Endothelial cell of hepatic sinusoid (primary cell): ENCODE data around the gene RTEL1.
"Not testable (repeated sequence)": the region's sequence is repeated elsewhere in the genome, so short reads cannot be mapped to it uniquely, and the experiment has no call there.

ENCODE experiments used
- in situ Hi-C: cut with HindIII; loops from 2 replicates; pipeline ENCODE4 v1.10.0; 2017; ENCODE audit warnings: low sequenced_read_pairs

Gene RTEL1

DNA sequence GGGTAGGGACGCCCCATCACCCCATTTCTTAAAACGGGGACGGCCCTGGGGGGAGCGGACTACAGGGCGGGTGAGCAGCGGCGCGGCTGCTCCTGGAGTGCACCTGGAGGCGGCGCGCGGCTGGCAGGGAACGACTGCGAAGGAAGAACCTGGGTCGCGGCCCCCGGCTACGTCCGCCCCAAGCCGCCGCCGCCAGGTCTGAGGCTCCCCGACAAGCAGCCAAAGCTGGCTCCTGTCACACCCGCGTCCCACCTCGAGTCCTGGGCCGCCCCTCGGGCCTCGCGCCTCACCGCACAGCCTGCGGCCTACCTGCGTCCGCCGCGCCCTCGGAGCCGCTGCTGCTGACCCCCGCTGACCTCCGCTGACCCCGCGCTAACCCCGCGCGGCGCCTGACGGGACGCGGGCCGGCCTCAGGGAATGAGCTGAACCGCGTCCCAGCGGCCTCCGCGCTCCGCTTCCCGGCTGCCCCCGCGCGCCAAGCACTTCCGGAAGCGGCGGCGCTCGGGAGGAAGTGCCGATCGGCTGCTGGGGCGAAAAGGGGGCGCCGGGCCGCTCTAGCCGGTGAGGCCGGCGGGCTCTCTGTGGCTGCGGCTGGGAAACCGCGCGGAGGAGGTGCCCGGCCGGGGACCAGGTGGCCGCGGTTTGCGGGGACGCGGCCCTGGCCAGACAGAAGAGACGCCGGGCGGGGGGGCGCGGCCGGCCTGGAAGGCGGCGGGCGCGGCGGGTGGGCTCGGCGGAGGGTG is 49.6 kb downstream of the RTEL1 start, which contains the start of the genes ARFRP1 and ZGPAT:
Gene ARFRP1 (minus strand): TSS at position 419 of the 743 bp plus-strand sequence. CDS start 885 bp downstream, outside the sequence.
Gene ZGPAT (plus strand): TSS at position 482 of the 743 bp plus-strand sequence. CDS start 542 bp downstream, outside the sequence.
- in situ Hi-C loops, result no loop called here

GRCh38 chr20:63708301-63709148 is 50.4 kb downstream of the RTEL1 start:
- in situ Hi-C loops, result no loop called here

DNA sequence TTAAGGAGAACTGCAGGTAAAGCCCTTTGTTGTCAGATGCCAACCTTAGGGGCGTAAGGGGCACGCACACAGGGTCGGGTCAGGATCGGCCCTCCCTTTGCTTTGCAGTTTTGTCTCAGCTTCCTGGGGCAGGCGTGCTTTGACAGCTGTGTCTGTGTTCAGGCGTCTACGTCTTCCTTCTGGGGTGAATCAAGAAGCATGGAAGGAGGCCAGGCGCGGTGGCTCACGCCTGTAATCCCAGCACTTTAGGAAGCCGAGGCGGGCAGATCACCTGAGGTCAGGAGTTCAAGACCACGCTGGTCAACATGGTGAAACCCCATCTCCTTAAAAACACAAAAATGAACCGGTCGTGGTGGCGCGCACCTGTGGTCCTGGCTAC is 51.0 kb downstream of the RTEL1 start:
- in situ Hi-C loops, result no loop called here

DNA sequence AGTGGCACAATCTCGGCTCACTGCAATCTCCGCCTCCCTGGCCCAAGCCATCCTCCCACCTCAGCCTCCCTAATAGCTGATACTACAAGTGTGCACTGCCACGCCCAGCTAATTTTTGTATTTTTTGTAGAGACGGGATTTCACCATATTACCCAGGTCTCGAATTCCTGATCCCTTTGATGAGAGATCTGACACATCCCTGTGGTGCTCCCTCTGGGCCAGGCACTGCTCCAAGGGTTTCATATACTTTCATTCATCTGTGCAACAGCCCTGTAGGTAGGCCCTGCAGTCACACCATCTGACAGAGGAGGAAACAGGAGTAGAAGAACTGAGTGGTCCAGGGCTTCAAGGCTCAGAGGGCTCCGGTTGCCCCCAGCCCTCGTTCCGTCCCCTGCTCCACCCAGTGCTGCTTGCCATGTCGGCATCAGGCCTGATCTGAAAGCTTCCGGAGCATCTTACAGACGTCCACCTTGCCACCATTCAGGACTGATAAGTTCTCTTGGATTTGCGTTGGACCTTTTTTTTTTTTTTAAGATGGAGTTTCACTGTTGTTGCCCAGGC is 53.1 kb downstream of the RTEL1 start:
- in situ Hi-C loops, result no loop called here

GRCh38 chr20:63712191-63712590 is 54.1 kb downstream of the RTEL1 start:
- in situ Hi-C loops, result no loop called here

GRCh38 chr20:63714858-63715257 is 56.7 kb downstream of the RTEL1 start:
- in situ Hi-C loops, result no loop called here

DNA sequence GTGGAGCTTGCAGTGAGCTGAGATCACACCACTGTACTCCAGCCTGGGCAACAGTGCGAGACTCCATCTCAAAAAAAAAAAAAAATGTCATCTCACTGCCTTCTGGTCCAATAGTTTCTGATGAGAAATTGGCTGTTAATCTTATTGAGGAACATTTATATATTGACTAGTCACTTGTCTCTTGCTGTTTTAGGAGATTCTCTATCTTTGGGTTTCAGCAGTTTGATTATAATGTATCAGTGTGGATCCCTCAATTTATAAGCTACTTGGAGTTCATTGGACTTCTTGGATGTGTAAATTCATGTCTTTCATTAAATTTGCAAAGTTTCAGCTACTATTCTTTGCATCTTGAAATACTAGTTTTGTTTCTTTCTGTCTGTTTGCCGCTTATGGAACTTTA is 60.9 kb downstream of the RTEL1 start:
- in situ Hi-C loops, result no loop called here

DNA sequence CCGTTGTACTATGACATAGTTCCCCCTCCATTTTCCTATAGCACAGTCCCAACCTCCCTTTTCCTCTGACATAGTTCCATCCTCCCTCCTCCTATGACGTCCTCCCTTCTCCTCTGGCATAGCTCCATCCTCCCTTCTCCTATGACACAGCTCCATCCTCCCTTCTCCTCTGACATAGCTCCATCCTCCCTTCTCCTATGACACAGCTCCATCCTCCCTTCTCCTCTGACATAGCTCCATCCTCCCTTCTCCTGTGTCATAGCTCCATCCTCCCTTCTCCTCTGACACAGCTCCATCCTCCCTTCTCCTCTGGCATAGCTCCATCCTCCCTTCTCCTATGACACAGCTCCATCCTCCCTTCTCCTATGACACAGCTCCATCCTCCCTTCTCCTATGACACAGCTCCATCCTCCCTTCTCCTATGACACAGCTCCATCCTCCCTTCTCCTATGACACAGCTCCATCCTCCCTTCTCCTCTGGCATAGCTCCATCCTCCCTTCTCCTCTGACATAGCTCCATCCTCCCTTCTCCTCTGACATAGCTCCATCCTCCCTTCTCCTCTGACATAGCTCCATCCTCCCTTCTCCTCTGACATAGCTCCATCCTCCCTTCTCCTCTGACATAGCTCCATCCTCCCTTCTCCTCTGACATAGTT is 65.0 kb downstream of the RTEL1 start:
- in situ Hi-C loops, result not testable (repeated sequence)

GRCh38 chr20:63730189-63730733 is 72.1 kb downstream of the RTEL1 start:
- in situ Hi-C loops, result not testable (repeated sequence)

DNA sequence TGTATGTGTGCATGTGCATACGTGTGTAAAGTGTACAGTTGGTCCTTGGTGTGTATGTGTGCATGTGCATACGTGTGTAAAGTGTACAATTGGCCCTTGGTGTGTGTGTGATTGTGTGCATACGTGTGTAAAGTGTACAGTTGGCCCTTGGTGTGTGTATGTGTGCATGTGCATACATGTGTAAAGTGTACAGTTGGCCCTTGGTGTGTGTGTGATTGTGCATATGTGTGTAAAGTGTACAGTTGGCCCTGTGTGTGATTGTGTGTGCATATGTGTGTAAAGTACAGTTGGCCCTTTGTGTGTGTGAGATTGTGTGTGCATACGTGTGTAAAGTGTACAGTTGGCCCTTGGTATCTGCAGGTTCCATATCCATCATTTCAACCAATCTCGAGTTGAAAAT is 73.3 kb downstream of the RTEL1 start:
- in situ Hi-C loops, result no loop called here

DNA sequence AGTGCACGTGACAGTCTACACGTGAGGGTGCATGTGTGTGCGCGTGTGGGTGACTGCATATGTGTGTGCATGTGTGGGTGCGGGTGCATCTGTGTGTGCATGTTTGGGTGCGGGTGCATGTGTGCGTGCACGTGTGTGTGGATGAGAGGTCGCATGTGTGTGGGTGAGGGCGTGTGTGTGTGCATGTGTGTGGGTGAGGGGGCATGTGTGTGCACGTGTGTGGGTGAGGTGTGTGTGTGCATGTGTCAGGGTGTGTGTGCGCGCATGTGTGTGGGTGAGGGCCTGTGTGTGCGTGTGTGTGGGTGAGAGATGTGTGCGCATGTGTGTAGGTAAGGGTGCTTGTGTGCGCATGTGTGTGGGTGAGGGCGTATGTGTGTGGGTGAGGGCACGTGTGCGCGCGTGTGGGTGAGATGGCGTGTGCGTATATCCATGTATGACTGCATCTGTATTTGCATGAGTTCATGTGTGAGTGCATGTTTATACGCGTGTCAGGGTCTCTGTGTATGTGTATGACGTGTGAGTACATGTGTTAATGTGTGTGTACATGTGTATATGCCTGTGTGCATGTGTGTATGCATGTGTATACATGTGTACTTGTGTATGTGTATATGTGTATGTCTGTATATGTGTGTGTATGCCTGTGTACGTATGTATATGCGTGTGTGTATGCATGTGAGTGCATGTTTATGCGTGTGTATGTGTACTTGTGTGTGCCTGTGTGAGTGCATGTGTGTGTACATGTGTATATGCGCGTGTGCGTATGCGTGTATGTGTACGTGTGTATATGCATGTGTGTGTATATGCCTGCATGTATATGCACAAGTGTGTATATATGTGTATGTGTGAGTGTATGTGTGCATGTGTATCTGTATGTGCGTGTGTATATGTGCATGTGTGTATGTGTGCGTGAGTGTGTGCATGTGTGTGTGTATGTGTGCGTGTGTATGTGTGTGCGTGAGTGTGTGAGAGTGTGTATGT is 74.3 kb downstream of the RTEL1 start:
- in situ Hi-C loops, result no loop called here

DNA sequence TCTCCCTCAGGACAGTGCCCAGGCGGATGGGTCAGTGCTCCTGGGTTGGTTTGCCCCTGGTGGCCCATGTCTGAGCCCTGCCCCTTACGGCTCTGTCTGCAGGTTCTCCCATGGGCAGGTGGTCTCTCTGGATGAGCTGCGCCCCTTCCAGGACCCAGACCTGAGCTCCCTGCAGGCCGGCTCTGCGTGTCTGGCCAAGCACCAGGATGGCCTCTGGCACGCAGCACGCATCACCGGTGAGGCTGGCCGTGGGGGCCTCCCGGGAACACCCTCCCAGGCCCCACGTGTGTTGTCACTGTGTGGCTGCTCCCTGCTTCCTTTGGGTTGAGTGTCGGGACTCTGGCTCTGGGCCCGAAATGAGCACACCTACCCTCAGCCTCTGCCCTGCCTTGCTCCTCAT is 75.0 kb downstream of the RTEL1 start:
- in situ Hi-C loops, result no loop called here

GRCh38 chr20:63733579-63734081 is 75.5 kb downstream of the RTEL1 start:
- in situ Hi-C loops, result no loop called here

- in situ Hi-C loops, result no loop called here
Measured at GRCh38 chr20:63734111-63734945, 76.2 kb downstream of the RTEL1 start.

DNA sequence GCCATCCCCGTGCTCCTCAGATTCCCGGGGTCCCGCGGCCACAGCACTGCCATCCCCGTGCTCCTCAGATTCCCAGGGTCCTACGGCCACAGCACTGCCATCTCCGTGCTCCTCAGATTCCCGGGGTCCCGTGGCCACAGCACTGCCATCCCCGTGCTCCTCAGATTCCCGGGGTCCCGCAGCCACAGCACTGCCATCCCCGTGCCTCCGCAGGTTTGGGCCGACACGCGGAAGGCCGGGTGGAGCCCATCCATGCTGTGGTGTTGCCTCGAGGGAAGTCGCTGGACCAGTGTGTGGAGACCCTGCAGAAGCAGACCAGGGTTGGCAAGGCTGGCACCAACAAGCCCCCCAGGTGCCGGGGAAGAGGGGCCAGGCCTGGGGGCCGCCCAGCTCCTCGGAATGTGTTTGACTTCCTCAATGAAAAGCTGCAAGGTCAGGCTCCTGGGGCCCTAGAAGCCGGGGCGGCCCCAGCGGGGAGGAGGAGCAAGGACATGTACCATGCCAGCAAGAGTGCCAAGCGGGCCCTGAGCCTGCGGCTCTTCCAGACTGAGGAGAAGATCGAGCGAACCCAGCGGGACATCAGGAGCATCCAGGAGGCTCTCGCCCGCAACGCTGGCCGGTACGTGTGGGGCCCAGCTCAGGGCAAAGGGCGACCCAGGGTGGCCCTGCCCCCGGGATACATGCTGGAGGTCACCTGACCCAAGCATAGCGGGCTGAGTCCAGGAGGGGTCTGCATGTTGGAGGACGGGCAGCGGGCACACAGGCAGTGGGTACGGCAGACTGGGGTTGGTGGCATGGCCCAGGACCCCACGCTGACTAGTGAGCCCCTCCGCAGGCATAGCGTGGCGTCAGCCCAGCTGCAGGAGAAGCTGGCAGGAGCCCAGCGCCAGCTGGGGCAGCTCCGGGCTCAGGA is 77.1 kb downstream of the RTEL1 start:
- in situ Hi-C loops, result no loop called here

DNA sequence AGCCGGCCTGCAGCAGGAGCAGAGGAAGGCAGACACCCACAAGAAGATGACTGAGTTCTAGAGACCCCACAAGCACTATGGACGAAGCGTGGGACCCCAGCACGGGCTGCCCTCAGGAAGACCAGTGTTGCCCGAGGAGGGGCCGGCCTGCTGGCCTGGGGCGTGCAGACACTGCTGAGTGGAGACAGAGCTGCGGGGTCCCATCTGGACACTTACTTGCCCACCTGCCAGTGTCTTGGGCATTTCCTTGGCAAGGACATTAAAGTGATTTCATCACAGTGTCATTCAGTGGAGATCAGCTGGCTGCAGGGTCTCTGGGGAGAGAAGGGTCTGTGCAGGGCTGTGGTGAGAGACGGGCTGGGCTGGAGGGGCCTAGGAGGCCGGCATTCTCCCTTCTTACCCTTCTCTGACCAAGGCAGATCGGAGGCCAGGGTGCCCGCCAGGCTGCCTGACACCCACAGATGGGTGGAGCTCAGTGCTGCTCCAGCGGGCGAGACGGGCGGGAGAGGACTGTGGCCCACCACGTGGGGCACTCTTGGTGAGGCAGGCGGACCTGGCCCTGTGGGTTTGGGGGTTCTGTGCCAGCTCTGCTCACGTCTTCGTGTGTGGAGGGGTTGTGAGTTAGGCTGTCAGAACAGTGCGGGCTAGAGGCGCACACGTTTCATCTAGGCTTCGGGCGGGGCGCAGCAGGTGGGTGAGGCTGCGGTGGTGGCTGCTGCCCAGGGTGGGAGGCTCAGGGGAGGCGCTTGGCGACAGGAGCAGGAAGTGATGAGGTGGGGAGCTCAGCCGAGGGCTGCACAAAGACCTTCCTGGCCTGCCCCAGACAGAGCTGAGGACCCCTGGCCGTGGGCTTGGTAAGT is 78.0 kb downstream of the RTEL1 start, which contains the start of gene LIME1:
Gene LIME1 (plus strand): TSS at position 806 of the 860 bp plus-strand sequence. CDS start 886 bp downstream, outside the sequence.
- in situ Hi-C loops, result no loop called here
